HepG2 (cell line): ENCODE measurements around the gene EEF2. TPM values are rescaled to one million over a fixed set of nuclear protein-coding genes. Genes with fewer than 3 reads are reported as not detected.
A peak's percentile ranks its signal among the peaks of the same experiment; 100 is the strongest.

Experiments used
- ATAC-seq: fragments of 200-7000 bp; cut with Tn5 transposase; 3 replicates; pipeline ENCODE4 v1.9.1; 2020; ENCODE audit warnings: mild to moderate bottlenecking, moderate library complexity
- BruUV-seq: library from RNA; stranded (reverse); fragments of 400-500 nt; replicated peaks from 2 replicates; lab custom pipeline; 2021; lab: Mats Ljungman, UMichigan
- CTCF ChIA-PET: fragments of 300-600 bp; formaldehyde crosslinking; extraction: SDS; loops from one replicate; lab custom pipeline; 2021; ENCODE audit warnings: low total read pairs, inconsistent platforms, low intra/inter-chr PET ratio; lab: Yijun Ruan, JAX
- POLR2A ChIA-PET: fragments of 350-600 bp; sonication (Branson Sonifier 250); formaldehyde crosslinking; loops from one replicate; lab custom pipeline; 2020; ENCODE audit warnings: antibody characterized with exemption, inconsistent platforms; lab: Yijun Ruan, JAX
- DNase-seq: peaks from one replicate; pipeline ENCODE4 v3.0.0-alpha.2; 2015; ENCODE audit warnings: low spot score
- FAIRE-seq: peaks from 3 replicates; lab custom pipeline; 2011; peaks lifted over from hg19 to GRCh38; lab: Jason Lieb, UNC
- H2AFZ ChIP-seq: one replicate; pipeline ENCODE4 v1.6.1; 2011; ENCODE audit warnings: low read length, inconsistent platforms
- H3K27ac ChIP-seq: fragments of 300-600 bp; 3 replicates; pipeline ENCODE4 v1.8.0; 2011; ENCODE audit warnings: mixed run types, mild to moderate bottlenecking, mixed read lengths, low read length, inconsistent platforms; ENCODE audit not compliant: insufficient read depth; ENCODE audit errors: extremely low read length
- H3K27me3 ChIP-seq, 2 experiments: fragments of 200-600 bp in 1 of 2; 2 replicates in 1 of 2; 3 replicates in 1 of 2; pipeline versions ENCODE4 v1.6.0 to v1.8.0; 2011; ENCODE audit warnings: low read length in 2 of 2, mild to moderate bottlenecking in 2 of 2, moderate library complexity in 2 of 2, inconsistent platforms in 1 of 2; ENCODE audit not compliant: insufficient read depth in 2 of 2, control insufficient read depth in 1 of 2
- H3K36me3 ChIP-seq, 2 experiments: fragments of 200-600 bp in 1 of 2; replicated peaks in 1 of 2; 2 replicates in 1 of 2; 3 replicates in 1 of 2; pipeline versions ENCODE4 v1.5.1 to v1.8.0; 2011; ENCODE audit warnings: low read length in 2 of 2, inconsistent platforms in 1 of 2; ENCODE audit not compliant: insufficient read depth in 2 of 2, control insufficient read depth in 1 of 2
- H3K4me1 ChIP-seq: 2 replicates; pipeline ENCODE4 v1.5.1; 2012; ENCODE audit warnings: low read length, inconsistent platforms; ENCODE audit not compliant: insufficient read depth
- H3K4me2 ChIP-seq: 2 replicates; pipeline ENCODE4 v1.6.0; 2011; ENCODE audit warnings: low read depth, low read length, inconsistent platforms
- H3K4me3 ChIP-seq, 3 experiments: fragments of 200-600 bp in 1 of 3; sonication (generic), shearing (Covaris generic) in 1 of 3; replicated peaks in 1 of 3; 2 replicates each; pipeline ENCODE4 v1.5.1; 2011 to 2016; ENCODE audit warnings: low read length in 3 of 3, inconsistent platforms in 2 of 3, low read depth in 2 of 3, mild to moderate bottlenecking in 2 of 3, control low read depth in 1 of 3, mixed read lengths in 1 of 3; ENCODE audit not compliant: insufficient read depth in 1 of 3
- H3K79me2 ChIP-seq: one replicate; pipeline ENCODE4 v1.6.1; 2011; ENCODE audit warnings: low read length, inconsistent platforms; ENCODE audit not compliant: insufficient read depth
- H3K9ac ChIP-seq: 2 replicates; pipeline ENCODE4 v1.6.0; 2011; ENCODE audit warnings: mild to moderate bottlenecking, low read depth, low read length, inconsistent platforms; ENCODE audit not compliant: insufficient read depth
- H3K9me3 ChIP-seq: 2 replicates; pipeline ENCODE4 v1.5.1; 2012; ENCODE audit warnings: mild to moderate bottlenecking, low read length
- H4K20me1 ChIP-seq: 2 replicates; pipeline ENCODE4 v1.6.0; 2011; ENCODE audit warnings: inconsistent platforms, mild to moderate bottlenecking, low read length, moderate library complexity; ENCODE audit not compliant: insufficient read depth
- AGO2 ChIP-seq: fragments of 200-400 bp; formaldehyde crosslinking; optimal IDR thresholded peaks from 2 replicates; pipeline ENCODE3; 2017; ENCODE audit warnings: mild to moderate bottlenecking, low read depth, low read length, moderate library complexity
- KLF12 ChIP-seq: sonication (generic); formaldehyde crosslinking; IDR thresholded peaks from 2 replicates; pipeline ENCODE4 v1.4.0; 2020; ENCODE audit warnings: missing genetic modification reagents, borderline replicate concordance
- POLR2AphosphoS2 ChIP-seq: IDR thresholded peaks from 2 replicates; pipeline ENCODE4 v1.6.1; 2011; ENCODE audit warnings: low read depth, low read length, improper control_type of control experiment
- POLR2AphosphoS5 ChIP-seq: IDR thresholded peaks from 2 replicates; pipeline ENCODE4 v1.6.1; 2012; ENCODE audit warnings: low read depth, low read length
- RAD51 ChIP-seq: fragments of 450-650 bp; IDR thresholded peaks from 2 replicates; pipeline ENCODE4 v1.6.1; 2016; ENCODE audit warnings: borderline replicate concordance
- RBFOX2 ChIP-seq: fragments of 200-400 bp; formaldehyde crosslinking; IDR thresholded peaks from 2 replicates; pipeline ENCODE4 v1.6.1; 2017; ENCODE audit warnings: low read depth, mild to moderate bottlenecking, low read length
- RBM22 ChIP-seq: fragments of 200-400 bp; formaldehyde crosslinking; optimal IDR thresholded peaks from 2 replicates; pipeline ENCODE3; 2017; ENCODE audit warnings: mild to moderate bottlenecking, low read length, moderate library complexity
- ZC3H13 ChIP-seq: sonication (generic); formaldehyde crosslinking; IDR thresholded peaks from 2 replicates; pipeline ENCODE4 v1.8.1; 2023; ENCODE audit warnings: mild to moderate bottlenecking, missing genetic modification reagents, moderate library complexity
- ZNF768 ChIP-seq: sonication (generic); formaldehyde crosslinking; IDR thresholded peaks from 2 replicates; pipeline ENCODE4 v1.4.0; 2020; ENCODE audit warnings: missing genetic modification reagents
- WGBS: methylation state at CpG from one replicate; pipeline ENCODE4 v1.1.6; 2017; ENCODE audit warnings: low lambda C conversion rate; 5-methylcytosine and 5-hydroxymethylcytosine counted together
- in situ Hi-C: cut with HindIII; loops from 2 replicates; pipeline ENCODE4 v1.10.0; 2017; ENCODE audit warnings: low pct_unique_long_range_greater_than_20kb; ENCODE audit not compliant: extremely low pct_ligation_motif_present
- intact Hi-C: fragments of 100-400 bp; cut with micrococcal nuclease; formaldehyde crosslinking; loops from one replicate; pipeline ENCODE4 v1.10.0; 2022; ENCODE audit not compliant: unreplicated experiment
- polyA plus RNA-seq, 8 experiments: library from polyadenylated mRNA; depleted of rRNA in 3 of 8; stranded (reverse) in 7 of 8; unstranded in 1 of 8; fragments of >200 nt; fragmentation: Illumina TruSeq in 4 of 8; extraction: Trizol in 4 of 8; gene quantifications; 2 replicates each; pipeline versions ENCODE4 v1.2.1 to v1.2.3, GENCODE V29; 2011 to 2016; ENCODE audit warnings: low read depth in 4 of 8, missing spikeins in 1 of 8, mixed read lengths in 1 of 8; ENCODE audit not compliant: insufficient read depth in 1 of 8
- total RNA-seq, 5 experiments: library from RNA; depleted of rRNA; stranded (reverse); fragments of >200 nt; fragmentation: Illumina TruSeq; extraction: Trizol; gene quantifications; 2 replicates each; pipeline ENCODE4 v1.2.3, GENCODE V29; 2016; ENCODE audit warnings: low read depth in 1 of 5
- TF ChIP-seq, protein P1 (sequence below): sonication (generic); formaldehyde crosslinking; IDR thresholded peaks from 2 replicates; pipeline ENCODE4 v1.5.1; 2020; ENCODE audit warnings: mild to moderate bottlenecking, missing genetic modification reagents, moderate library complexity

EEF2 gene
- total and polyA plus RNA-seq, 2 of the 13 experiments (the other 11 are each of a cell fraction or from before 2014, with no cell fraction given), result 1,441 to 1,777 TPM

GRCh38 chr19:3979674-3980352 is 5.5 kb downstream of the EEF2 start:
- BruUV-seq, result no TSS peak
- H3K36me3 ChIP-seq, result peaks cover 76 to 88% of the 10 kb centered on the region in 2 experiments
- no peak overlapping the region for H3K27ac ChIP-seq
- no peak overlapping the region for H3K4me3 ChIP-seq
- intact Hi-C loops, result no loop called here
- H3K9ac ChIP-seq, result no peak overlapping the region
- peaks cover 45% of the 10 kb centered on the region for H3K79me2 ChIP-seq
- in situ Hi-C loops, result no loop called here
- peaks cover 37% of the 10 kb centered on the region for H3K4me1 ChIP-seq
- no peak overlapping the region for H3K4me2 ChIP-seq
- no peak for ATAC-seq
- no peak for DNase-seq
- CTCF ChIA-PET, result no interaction called here
- WGBS, result 100% methylated on average over 5 of the region's 25 CpGs
- H4K20me1 ChIP-seq, result peaks cover 94% of the 10 kb centered on the region
- TF ChIP-seq RAD51 (no peak), ZC3H13 (CRISPR knock-in tag) (peak; percentile 64; the same call in 1 of the 2 replicates), KLF12 (CRISPR knock-in tag) (no peak), ZNF768 (CRISPR knock-in tag) (0 out of 2 replicates have a peak, but pooled peaks have one; percentile 15), RBFOX2 (peak; percentile 89), POLR2AphosphoS2 (peak; percentile 81; the same call in 1 of the 2 replicates), AGO2 (peak; percentile 98), POLR2AphosphoS5 (peak; percentile 24; the same call in 1 of the 2 replicates), RBM22 (peak; percentile 34)
- TF ChIP-seq, protein P1, sequence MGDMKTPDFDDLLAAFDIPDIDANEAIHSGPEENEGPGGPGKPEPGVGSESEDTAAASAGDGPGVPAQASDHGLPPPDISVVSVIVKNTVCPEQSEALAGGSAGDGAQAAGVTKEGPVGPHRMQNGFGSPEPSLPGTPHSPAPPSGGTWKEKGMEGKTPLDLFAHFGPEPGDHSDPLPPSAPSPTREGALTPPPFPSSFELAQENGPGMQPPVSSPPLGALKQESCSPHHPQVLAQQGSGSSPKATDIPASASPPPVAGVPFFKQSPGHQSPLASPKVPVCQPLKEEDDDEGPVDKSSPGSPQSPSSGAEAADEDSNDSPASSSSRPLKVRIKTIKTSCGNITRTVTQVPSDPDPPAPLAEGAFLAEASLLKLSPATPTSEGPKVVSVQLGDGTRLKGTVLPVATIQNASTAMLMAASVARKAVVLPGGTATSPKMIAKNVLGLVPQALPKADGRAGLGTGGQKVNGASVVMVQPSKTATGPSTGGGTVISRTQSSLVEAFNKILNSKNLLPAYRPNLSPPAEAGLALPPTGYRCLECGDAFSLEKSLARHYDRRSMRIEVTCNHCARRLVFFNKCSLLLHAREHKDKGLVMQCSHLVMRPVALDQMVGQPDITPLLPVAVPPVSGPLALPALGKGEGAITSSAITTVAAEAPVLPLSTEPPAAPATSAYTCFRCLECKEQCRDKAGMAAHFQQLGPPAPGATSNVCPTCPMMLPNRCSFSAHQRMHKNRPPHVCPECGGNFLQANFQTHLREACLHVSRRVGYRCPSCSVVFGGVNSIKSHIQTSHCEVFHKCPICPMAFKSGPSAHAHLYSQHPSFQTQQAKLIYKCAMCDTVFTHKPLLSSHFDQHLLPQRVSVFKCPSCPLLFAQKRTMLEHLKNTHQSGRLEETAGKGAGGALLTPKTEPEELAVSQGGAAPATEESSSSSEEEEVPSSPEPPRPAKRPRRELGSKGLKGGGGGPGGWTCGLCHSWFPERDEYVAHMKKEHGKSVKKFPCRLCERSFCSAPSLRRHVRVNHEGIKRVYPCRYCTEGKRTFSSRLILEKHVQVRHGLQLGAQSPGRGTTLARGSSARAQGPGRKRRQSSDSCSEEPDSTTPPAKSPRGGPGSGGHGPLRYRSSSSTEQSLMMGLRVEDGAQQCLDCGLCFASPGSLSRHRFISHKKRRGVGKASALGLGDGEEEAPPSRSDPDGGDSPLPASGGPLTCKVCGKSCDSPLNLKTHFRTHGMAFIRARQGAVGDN (CRISPR knock-in tag), result 0 out of 2 replicates have a peak, but pooled peaks have one; percentile 23
- H3K9me3 ChIP-seq, result no peaks in the 10 kb centered on the region
- POLR2A ChIA-PET, result interaction anchor here (1.1 to 7.4 kb wide), 3 partner anchors 8 to 11 kb away, joined by 4 to 118 read pairs (median 12); partner anchors contain the start of gene DAPK3
- H3K27me3 ChIP-seq, result no peaks in the 10 kb centered on the region; a peak in 1 of 5 replicates
- no peak overlapping the region for H2AFZ ChIP-seq
- no peak for FAIRE-seq
